SKM-1 (cell line): Measurements from ENCODE around the gene PDE4D.
"Not testable (repeated sequence)": the region's sequence is repeated elsewhere in the genome, so short reads cannot be mapped to it uniquely, and the experiment has no call there.

Experiments used
- DNase-seq: peaks from one replicate; lab custom pipeline; 2025; ENCODE audit not compliant: unreplicated experiment; lab: John Stamatoyannopoulos, UW

The PDE4D gene

DNA sequence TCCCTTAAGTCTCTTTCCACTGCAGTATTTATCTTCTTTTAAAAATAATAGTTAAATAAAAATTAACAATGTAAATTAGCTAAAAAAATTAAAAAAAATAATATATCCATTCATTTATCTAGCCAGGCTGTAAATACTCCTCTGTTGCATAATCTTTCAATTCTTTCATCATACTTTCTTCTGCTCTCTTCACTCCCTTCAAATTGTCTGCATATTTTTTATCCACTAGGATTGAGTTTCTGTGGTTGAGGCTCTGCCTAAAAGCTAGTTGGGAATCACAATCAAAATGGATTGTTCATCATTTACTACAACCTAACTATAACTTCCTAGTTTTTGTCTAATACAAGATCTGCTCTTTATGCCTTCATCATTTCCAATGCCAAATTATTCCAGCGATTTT is 182.2 kb downstream of the PDE4D start:
- DNase-seq = no peak

DNA sequence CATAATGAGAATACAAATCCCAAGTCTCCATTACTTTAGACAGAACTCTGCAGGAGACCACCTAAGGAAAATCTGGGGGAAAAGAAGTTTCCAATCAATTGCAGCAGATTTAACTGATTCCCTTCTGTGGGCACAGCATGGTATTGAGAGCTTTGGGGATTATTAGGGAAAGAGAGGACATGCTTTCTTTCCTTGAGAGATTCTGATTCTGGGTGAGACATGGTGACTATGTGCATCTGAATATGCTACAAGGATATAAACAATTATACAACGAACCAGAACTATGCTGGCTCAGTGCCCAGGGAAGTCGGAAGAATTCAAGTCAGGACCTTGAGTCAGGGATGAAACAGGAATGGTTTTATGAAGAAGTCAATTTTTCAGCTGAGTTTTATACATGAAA is 183.7 kb downstream of the PDE4D start:
- no peak for DNase-seq

DNA sequence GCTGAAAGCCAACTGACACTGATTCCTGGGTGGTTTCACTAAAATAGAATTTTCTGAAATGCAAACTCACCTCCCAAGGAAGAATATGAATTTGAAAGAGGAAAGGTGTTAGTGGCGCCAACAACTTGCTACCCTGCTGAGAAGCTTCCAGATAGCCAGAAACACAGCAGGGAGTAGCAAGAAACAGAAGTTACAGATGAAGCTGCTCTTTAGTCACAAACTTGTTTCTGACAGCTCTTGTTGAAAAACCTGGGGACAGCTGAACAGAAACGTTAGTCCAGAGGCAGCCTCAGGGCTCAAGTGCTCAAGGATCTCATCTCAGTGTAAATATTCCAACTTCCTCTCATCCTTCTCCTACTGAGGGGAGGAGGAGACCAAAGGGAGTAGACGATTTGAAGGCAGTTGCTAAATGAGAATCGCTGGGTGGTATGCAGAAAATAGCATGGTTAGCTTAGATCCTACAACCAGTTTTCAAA is 184.1 kb downstream of the PDE4D start:
- DNase-seq = no peak

DNA sequence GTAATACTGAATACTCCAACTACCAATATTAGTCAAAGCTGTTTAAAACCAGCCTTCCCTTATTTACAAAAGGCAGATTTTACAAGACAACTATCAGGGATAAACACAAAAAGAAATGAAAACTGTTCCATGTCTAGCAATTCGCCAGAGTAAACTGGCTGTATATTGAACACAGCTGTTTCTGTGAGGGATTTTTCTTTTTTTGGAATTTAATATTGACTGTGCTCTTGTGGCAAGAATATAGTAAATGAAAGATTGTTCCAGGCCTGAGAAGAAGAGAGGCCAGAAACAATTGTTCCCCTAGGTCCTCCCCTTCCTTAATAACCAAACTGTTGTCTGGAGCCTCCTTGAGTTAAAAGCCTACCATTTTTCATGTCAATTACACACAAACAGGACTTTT is 188.6 kb downstream of the PDE4D start:
- DNase-seq = no peak

DNA sequence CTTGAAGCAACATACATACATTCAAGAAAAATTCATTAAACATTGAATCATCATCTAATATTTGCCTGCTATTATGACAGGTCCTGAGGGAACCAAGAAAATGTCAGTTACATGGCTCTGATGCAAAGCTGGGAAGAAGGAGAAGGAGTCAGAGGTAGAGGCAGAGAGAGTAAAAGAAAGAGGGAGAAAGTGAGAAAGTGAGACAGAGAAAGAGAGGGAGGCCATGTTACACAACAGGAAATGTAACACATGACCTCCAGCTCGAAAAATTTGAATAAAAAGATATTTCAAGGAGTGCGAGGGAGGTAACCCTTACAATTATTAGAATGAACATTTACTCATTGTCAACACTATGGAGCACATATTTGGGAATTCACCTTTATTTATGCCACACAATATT is 189.7 kb downstream of the PDE4D start:
- DNase-seq = no peak

DNA sequence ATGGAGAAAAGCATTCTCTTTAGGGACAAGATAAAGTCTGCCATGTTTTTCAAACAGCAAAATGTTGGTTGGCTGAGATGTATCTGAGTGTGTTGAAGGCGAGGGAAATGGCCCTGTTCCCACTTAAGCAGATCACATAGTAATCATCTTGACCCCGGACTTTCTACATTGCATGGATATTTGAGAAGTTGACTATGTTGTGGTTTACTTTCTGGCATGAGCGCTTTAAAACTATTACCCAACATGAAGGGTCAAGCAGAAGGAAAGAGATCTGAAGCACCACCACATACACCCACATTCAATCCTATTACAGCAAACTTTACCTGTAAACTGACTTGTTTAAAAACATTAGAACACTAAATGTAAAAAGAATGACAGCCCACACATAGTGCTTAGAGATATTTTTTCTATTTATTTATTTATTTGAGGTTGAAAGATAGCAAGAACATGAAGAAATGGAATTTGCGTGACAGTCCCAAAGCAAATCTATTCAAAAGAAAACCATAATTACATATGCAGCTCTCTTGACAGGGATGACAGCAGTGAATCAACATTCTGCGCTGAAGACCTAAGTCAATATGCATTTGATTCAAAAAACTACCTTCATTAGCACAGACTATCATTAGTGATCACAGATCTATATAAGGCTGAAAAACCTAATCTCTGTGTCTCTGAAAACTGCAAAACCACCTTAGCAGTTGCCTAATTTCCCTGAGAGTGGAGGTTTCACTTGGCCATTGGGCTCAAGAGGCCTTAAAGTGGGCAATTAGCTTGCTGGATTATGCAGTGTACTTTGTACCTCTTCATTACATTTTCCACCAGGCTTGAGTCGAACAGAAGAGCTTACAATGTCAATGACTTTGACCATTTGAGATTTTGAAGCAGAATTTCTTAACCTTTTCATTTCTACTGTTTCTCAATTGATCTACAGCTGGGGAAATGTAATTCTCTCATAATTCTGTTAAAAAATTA is 195.0 kb downstream of the PDE4D start:
- DNase-seq = no peak

DNA sequence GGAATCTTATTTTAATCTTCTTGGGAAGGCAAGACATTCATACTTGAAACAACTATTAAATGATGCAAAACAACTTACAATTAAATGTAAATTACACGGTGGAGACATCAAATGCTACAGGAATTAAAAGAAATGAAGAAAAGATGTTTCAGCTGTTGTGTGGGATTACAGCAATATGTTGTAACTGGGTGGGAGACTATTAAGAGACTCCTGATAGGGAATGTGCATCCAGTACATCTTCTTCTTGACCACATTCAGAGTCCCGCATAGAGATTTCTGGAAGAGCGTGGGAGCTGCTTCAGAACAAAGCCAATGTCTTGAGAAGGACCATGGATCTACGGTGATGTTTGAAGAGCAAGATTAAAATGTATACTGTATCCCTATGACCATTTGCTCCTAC is 199.1 kb downstream of the PDE4D start:
- DNase-seq = no peak

DNA sequence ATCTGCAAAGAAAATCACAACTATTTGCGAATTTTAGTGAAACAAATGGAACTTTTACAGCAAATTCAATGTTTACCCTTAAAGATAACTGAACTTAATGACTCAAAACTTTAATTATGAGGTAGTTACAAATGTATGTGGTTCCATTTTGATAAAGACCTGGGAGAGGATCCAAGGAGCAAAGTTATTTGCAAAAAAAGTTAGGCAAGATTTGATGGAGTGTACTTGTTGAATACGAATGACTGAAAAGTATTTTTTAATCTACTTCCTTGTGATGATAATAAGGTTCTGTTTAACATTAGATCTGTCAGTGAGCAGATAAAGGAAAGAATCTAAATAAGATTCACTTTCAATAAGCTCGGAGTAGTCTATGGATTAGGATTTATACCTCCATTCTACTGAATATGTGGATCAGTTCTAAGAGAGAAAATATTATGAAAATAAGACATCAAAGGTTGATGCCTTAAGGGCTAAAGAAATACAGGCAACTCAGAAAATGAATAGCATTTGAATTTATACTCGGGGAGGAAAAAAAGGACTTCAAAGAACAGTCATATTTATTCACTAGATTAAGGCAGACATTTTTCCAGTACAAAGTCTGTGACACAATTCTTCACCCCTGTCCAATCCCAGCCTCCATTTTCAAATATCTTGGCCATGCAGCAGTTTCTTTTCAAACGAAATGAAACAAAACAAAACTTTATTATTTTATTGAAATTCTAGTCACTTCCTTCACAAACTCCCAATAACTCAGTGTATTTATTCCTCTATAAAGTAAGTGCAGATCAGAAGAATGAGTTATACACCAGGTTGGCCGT is 199.8 kb downstream of the PDE4D start:
- DNase-seq = no peak

DNA sequence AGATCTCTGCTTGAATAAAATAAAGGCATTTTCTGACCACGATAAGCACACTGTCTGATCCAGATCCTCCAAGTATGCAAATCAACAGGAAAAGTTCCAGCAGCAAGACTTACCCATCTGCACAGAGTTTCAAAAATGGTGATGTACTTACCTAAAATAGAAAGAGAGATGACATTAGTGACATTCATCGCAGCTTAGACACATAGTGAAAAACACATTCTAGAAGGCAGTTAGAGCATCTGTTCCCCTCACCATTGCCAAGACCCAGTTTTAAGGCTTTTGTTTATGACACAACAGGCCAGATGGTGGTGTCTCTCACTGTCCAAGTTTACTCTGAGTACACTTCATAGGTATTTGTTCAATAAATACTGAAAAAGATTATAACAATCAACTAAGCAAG is 207.7 kb downstream of the PDE4D start:
- DNase-seq = no peak

DNA sequence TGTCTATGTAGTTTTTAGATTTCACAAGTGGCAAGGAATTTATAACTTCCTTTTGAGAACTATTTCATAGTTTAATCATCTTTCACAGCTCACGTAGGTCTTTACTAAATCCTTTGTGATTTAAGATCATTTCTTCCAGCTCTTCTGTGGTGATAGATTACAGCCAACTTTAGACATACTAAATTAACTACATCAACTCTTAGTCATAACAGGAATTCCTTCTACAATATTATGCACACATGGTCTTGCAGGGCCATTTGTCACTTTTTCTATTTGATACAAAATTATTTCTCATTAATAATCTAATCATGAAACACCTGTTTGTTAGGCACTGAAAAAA is 208.4 kb downstream of the PDE4D start:
- no peak for DNase-seq

DNA sequence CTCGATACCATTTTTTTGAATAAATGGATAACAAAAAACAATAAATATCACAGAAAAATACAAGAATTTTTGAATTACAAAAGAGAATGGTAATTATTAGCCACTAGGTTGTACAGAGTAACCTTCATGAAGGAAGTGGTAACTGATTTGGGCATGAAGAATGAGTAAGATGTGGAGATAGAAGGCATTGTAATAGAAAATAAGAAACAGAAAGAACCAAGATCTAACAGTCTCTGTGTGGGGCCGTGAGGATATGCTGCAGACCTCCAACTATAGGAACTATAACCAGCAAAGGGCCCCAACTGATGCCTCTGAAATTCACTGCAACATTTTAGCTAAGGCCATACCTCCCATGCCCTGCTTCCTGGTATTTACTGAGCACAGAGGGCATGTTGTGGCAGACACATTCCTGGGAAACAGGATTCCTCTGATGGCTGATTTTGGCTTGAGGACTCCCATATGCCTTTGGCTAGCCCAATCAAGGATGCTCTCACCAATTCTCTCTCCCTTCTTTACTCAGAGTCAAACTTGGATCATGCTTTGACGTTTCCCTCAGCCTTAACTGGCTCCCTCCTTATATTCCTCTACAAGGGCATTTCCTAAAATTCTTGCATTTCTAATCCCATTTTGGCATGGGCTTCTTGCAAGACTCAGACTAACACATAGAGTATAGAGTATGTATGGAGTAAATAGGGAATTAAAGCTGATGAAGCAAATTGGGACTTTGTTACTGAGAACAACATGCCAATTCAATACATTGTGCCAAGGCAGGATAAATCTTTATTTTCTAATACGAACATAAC is 208.9 kb downstream of the PDE4D start:
- no peak for DNase-seq

DNA sequence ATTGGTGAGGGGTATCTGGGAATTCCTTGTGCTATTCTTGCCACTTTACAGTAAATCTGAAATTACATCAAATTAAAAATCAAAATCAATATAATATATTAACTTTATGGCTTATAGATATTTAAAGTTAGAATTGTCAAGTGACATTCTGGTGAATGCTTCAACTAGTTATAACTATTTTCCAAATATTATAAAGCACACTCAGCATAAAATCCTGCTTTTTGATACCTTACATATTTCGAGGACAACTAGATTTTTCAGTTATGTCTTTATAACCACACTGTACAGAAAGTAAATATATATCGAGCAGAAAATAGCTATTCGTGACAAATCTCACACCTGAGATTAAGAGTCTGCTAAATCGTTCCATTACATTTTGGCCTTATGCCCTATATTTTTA is 210.2 kb downstream of the PDE4D start:
- no peak for DNase-seq

DNA sequence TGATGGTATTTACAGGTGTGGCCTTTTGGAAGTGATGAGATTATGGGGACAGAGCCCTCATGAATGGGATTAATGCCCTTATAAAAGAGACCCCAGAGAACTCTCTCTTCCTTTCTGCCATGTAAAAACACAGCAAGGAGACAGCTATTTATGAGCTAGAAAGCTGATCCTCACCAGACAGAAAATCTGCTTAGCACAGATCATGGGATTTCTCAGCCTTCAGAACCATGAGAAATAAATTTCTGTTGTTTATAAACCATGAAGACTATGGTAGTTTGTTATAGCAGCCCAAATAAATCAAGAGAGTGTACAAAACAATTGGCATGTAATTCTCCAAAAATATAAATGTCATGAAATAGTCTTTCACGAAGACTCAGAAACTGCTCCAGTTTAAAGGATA is 211.0 kb downstream of the PDE4D start:
- no peak for DNase-seq

DNA sequence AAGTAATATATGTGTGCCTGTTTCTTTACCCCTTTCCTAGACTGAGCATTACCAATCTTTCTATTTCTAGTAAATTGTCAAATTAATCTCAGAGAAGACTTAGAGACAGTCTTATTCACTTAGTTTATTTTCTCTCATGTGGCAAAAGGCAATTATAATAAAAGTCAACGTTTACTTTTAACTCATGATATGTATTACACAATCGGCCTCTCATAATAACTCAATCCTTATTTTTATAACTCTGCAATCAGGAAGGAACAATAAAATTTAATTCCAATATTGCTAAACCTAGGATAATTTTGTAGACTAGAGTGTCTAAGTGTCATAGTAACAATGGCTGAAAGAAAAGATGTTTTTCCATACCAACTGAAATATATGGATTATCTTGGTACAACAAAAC is 214.6 kb downstream of the PDE4D start:
- no peak for DNase-seq

DNA sequence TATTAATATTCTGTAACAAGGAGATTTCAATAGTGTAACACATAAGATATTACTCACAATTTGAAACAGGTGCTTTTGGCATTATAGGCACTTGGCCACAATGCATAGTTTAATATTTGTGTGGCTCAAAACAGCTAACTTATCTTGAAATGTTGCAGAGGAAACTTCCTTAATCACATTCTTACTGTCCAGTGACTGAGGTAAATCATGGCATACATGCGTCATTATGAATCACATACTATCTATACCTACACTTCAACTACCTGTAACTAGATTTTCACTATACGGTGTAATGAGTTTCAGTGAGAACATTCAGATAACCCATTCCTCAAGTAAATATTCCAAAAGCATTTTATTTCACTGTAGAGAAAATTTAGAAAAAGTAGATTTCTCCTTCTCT is 218.8 kb downstream of the PDE4D start:
- DNase-seq = no peak

DNA sequence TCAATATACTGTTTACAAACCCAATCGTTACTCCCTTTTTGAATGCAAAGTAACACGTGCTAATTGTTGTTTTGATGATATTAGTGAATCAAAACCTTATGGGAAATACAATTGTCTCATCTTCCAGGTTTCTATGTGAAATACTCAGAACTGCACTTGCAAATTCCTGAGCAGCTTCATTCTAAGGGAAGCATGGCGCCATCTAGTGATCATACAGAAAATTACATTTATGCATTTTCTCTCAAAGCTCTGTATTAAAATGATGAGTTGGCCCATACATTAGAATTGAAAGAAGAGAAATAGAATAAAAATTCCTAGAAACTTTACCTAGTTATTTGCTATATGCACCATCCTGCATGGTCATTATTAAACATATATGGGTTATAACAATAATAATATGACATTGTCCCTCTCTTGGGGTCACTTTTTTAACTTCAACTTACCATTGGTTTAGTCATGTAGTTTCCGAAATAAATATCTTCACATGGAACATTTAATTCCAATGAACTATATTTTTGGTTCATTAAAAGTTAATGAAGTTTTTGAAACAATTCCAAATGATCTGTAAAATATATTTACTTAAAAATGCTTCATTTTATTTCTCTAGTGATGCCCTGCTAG is 220.0 kb downstream of the PDE4D start:
- peak; percentile 12 for DNase-seq

DNA sequence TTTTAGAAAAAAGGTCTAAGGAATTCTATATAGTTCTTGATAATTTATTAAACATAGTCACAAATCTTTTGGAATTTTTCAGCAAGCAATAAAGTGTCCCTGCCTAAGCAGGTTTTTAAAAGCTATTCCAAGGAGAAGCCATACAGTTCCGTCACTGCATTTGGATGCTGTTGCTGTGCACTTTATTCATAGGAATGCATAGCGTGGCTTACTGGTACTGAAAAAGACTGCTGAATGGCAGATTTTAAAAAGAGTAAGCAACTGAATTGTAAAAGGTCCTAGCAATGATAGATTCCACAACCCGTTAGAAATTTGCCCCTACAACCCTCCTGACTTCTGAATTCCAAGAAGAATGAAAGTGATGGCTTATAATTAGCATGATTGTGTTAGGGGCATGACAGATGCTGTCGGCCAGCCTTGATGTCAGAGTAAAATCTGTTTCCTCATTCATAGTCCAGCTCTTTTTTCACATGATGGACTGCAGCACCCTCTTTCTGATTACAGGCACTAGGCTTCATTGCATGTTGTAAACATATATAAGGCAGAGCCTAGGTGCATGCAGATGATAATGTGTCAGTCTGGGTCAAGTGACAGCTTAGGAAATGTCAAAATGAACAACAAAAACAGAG is 227.0 kb downstream of the PDE4D start:
- DNase-seq = no peak

DNA sequence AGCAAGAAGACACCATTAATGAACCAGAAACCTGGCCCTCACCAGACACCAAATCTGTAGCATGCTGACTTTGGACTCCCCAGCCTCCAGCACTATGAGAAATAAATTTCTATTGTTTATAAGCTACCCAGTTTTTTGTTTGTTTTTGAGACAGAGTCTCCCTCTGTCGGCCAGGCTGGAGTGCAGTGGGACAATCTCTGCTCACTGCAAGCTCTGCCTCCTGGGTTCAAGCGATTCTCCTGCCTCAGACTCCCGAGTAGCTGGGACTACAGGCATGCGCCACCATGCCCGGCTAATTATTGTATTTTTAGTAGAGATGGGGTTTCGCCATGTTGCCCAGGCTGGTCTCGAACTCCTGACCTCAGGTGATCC is 227.7 kb downstream of the PDE4D start:
- not testable (repeated sequence) for DNase-seq

DNA sequence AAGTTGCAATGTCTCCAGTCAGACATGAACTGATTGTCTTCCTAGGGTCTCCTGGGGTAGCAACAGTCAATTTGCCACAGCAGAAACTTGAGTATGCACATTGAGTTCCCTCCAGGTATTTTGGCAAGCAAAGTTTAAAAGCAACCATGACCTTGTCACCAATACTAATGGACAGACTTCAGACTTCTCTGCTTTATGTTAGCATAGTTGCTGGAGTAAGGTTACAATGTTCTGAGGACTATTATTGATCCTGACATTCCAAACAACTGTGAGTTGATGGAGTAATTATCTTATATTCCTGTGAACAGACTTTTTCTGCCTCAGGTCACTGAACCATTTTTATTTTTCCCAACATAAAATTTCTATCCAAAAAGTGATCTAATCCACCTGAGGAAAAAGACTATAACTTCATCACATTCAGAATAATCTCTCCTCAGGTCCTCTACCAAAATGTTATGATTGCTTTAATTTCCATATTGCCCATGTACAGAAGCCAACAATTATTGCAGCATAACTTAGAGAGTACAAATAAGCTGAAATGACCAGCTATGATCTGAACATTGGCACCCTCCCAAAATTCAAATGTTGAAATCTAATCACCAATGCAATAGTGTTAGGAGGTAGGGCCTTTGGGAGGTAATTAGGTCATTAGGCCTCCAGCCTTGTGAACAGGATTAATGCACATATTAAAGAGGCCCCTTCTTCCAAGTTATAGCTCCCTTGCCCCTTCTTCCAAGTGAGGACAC is 228.3 kb downstream of the PDE4D start:
- DNase-seq = no peak
